ENCODE results near the gene TMIE. TPM values are rescaled to one million over a fixed set of nuclear protein-coding genes. Genes with fewer than 3 reads are reported as not detected.

TMIE gene
- total and polyA plus RNA-seq, 2 of the 13 experiments (the other 11 are each of a cell fraction or from before 2014, with no cell fraction given): not detected

- POLR2A ChIA-PET: no interaction called here
- H3K9ac ChIP-seq (ENCODE audit: insufficient read depth, low read depth, low read length): no peak overlapping the region
- in situ Hi-C loops (cut with HindIII; ENCODE audit: extremely low pct_ligation_motif_present, low pct_unique_long_range_greater_than_20kb): no loop called here
These were observed 54.5 kb downstream of the TMIE start for GRCh38 chr3:46755646-46756045.

More at GRCh38 chr3:46755646-46756045, 54.5 kb downstream of the TMIE start:
- H3K9me3 ChIP-seq (ENCODE audit: low read length): no peaks in the 10 kb centered on the region
- BruUV-seq (replicated peaks): no TSS peak
- no peak for TF ChIP-seq ZNF780A (CRISPR knock-in tag; IDR thresholded peaks at IDR 0.05)
- TF ChIP-seq KAT7 (CRISPR knock-in tag; IDR thresholded peaks at IDR 0.05; ENCODE audit: borderline replicate concordance): no peak
- no peak for TF ChIP-seq CCAR2 (optimal IDR thresholded peaks at IDR 0.05; ENCODE audit: low read depth, low read length)
- TF ChIP-seq MYNN (CRISPR knock-in tag; IDR thresholded peaks at IDR 0.05; ENCODE audit: low read depth): no peak
- no peak for TF ChIP-seq ZNF3 (CRISPR knock-in tag; IDR thresholded peaks at IDR 0.05)
- TF ChIP-seq, protein P1, sequence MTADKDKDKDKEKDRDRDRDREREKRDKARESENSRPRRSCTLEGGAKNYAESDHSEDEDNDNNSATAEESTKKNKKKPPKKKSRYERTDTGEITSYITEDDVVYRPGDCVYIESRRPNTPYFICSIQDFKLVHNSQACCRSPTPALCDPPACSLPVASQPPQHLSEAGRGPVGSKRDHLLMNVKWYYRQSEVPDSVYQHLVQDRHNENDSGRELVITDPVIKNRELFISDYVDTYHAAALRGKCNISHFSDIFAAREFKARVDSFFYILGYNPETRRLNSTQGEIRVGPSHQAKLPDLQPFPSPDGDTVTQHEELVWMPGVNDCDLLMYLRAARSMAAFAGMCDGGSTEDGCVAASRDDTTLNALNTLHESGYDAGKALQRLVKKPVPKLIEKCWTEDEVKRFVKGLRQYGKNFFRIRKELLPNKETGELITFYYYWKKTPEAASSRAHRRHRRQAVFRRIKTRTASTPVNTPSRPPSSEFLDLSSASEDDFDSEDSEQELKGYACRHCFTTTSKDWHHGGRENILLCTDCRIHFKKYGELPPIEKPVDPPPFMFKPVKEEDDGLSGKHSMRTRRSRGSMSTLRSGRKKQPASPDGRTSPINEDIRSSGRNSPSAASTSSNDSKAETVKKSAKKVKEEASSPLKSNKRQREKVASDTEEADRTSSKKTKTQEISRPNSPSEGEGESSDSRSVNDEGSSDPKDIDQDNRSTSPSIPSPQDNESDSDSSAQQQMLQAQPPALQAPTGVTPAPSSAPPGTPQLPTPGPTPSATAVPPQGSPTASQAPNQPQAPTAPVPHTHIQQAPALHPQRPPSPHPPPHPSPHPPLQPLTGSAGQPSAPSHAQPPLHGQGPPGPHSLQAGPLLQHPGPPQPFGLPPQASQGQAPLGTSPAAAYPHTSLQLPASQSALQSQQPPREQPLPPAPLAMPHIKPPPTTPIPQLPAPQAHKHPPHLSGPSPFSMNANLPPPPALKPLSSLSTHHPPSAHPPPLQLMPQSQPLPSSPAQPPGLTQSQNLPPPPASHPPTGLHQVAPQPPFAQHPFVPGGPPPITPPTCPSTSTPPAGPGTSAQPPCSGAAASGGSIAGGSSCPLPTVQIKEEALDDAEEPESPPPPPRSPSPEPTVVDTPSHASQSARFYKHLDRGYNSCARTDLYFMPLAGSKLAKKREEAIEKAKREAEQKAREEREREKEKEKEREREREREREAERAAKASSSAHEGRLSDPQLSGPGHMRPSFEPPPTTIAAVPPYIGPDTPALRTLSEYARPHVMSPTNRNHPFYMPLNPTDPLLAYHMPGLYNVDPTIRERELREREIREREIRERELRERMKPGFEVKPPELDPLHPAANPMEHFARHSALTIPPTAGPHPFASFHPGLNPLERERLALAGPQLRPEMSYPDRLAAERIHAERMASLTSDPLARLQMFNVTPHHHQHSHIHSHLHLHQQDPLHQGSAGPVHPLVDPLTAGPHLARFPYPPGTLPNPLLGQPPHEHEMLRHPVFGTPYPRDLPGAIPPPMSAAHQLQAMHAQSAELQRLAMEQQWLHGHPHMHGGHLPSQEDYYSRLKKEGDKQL (CRISPR knock-in tag; IDR thresholded peaks at IDR 0.05; ENCODE audit: low read depth): no peak
- DNase-seq (ENCODE audit: low spot score) (no peak), ATAC-seq (no peak), FAIRE-seq (no peak)
- no peaks in the 10 kb centered on the region for H3K4me1 ChIP-seq (ENCODE audit: insufficient read depth, low read length)
- no peaks in the 10 kb centered on the region for H3K79me2 ChIP-seq (ENCODE audit: insufficient read depth, low read length)
- no peaks in the 10 kb centered on the region for H3K36me3 ChIP-seq (replicated peaks in 1 of 2; ENCODE audit: control insufficient read depth in 1 of 2, insufficient read depth in 2 of 2, low read length in 2 of 2)
- intact Hi-C loops (cut with micrococcal nuclease; ENCODE audit: unreplicated experiment): no loop called here
- H3K27me3 ChIP-seq (ENCODE audit: control insufficient read depth in 1 of 2, insufficient read depth in 2 of 2, low read length in 2 of 2): peaks cover 2 to 7% of the 10 kb centered on the region in 2 experiments; a peak in 2 of 5 replicates
- 97% methylated on average over 5 of the region's 6 CpGs for WGBS (ENCODE audit: low lambda C conversion rate)
- no peak overlapping the region for H3K4me2 ChIP-seq (ENCODE audit: low read depth, low read length)
- no peaks in the 10 kb centered on the region for H4K20me1 ChIP-seq (ENCODE audit: insufficient read depth, low read length)
- H3K27ac ChIP-seq (ENCODE audit: extremely low read length, insufficient read depth, low read length): no peak overlapping the region
- H3K4me3 ChIP-seq (replicated peaks in 1 of 3; ENCODE audit: insufficient read depth in 1 of 3, low read depth in 2 of 3, low read length in 3 of 3): no peak overlapping the region
- CTCF ChIA-PET (ENCODE audit: low intra/inter-chr PET ratio, low total read pairs): no interaction called here
- H2AFZ ChIP-seq (ENCODE audit: low read length): no peak overlapping the region
